Nephron progenitor cell (in vitro differentiated cells): ENCODE measurements around the gene GALNT3.
A peak's percentile ranks its signal among the peaks of the same experiment; 100 is the strongest.

ENCODE experiments used
- DNase-seq: peaks from one replicate; pipeline ENCODE4 v3.0.0; 2021
- H3K27ac Mint-ChIP-seq: 2 replicates; pipeline ENCODE4 v1.8.0; 2021; ENCODE audit warnings: mild to moderate bottlenecking, moderate library complexity, mixed read lengths
- H3K27me3 Mint-ChIP-seq: 2 replicates; pipeline ENCODE4 v1.8.0; 2021; ENCODE audit warnings: mild to moderate bottlenecking, low read depth, mixed read lengths; ENCODE audit not compliant: poor library complexity
- H3K36me3 Mint-ChIP-seq: 2 replicates; pipeline ENCODE4 v1.8.0; 2021; ENCODE audit warnings: low read depth, mixed read lengths
- H3K4me1 Mint-ChIP-seq: 2 replicates; pipeline ENCODE4 v1.8.0; 2021; ENCODE audit warnings: mixed read lengths
- H3K4me3 Mint-ChIP-seq: 2 replicates; pipeline ENCODE4 v1.8.0; 2021; ENCODE audit warnings: mild to moderate bottlenecking, moderate library complexity, mixed read lengths
- H3K9me3 Mint-ChIP-seq: 2 replicates; pipeline ENCODE4 v1.8.0; 2021; ENCODE audit warnings: mild to moderate bottlenecking, moderate library complexity, mixed read lengths
- CTCF ChIP-seq: fragments of 200-600 bp; sonication (generic); IDR thresholded peaks from 2 replicates; pipeline ENCODE4 v1.5.0; 2021; ENCODE audit warnings: antibody characterized with exemption

The GALNT3 gene

GRCh38 chr2:165776013-165776412 lies 18.0 kb downstream of the GALNT3 start:
- Mint-ChIP-seq H3K4me1 (no peaks in the 10 kb centered on the region), H3K4me3 (no peak overlapping the region), H3K36me3 (peaks cover 5% of the 10 kb centered on the region), H3K9me3 (peaks cover 23% of the 10 kb centered on the region), H3K27me3 (no peaks in the 10 kb centered on the region), H3K27ac (no peak overlapping the region)
- no peak for DNase-seq
- TF ChIP-seq CTCF: no peak

GRCh38 chr2:165773684-165774083 lies 20.4 kb downstream of the GALNT3 start:
- H3K36me3 Mint-ChIP-seq: no peaks in the 10 kb centered on the region
- no peak for TF ChIP-seq CTCF

GRCh38 chr2:165772183-165772582 lies 21.9 kb downstream of the GALNT3 start:
- DNase-seq: no peak
- no peak overlapping the region for H3K4me3 Mint-ChIP-seq
- TF ChIP-seq CTCF: no peak
- no peaks in the 10 kb centered on the region for H3K9me3 Mint-ChIP-seq
- no peak overlapping the region for H3K27ac Mint-ChIP-seq
- H3K36me3 Mint-ChIP-seq: no peaks in the 10 kb centered on the region
- no peaks in the 10 kb centered on the region for H3K4me1 Mint-ChIP-seq
- no peaks in the 10 kb centered on the region for H3K27me3 Mint-ChIP-seq

More at GRCh38 chr2:165773684-165774083, 20.4 kb downstream of the GALNT3 start:
- no peaks in the 10 kb centered on the region for H3K27me3 Mint-ChIP-seq
- peaks cover 7% of the 10 kb centered on the region for H3K9me3 Mint-ChIP-seq
- DNase-seq: no peak
- H3K27ac Mint-ChIP-seq: no peak overlapping the region
- H3K4me1 Mint-ChIP-seq: no peaks in the 10 kb centered on the region
- no peak overlapping the region for H3K4me3 Mint-ChIP-seq

GRCh38 chr2:165766326-165766927 lies 27.6 kb downstream of the GALNT3 start:
- H3K36me3 Mint-ChIP-seq: no peaks in the 10 kb centered on the region

GRCh38 chr2:165762723-165763122 lies 31.3 kb downstream of the GALNT3 start:
- no peak overlapping the region for H3K4me3 Mint-ChIP-seq
- H3K9me3 Mint-ChIP-seq: no peaks in the 10 kb centered on the region
- H3K36me3 Mint-ChIP-seq: no peaks in the 10 kb centered on the region
- no peaks in the 10 kb centered on the region for H3K27me3 Mint-ChIP-seq
- H3K27ac Mint-ChIP-seq: peak overlapping the region; percentile 51
- no peak for DNase-seq
- peaks cover 5% of the 10 kb centered on the region for H3K4me1 Mint-ChIP-seq
- TF ChIP-seq CTCF: no peak

More at GRCh38 chr2:165766326-165766927, 27.6 kb downstream of the GALNT3 start:
- Mint-ChIP-seq H3K27me3 (no peaks in the 10 kb centered on the region), H3K4me1 (peaks cover 5% of the 10 kb centered on the region), H3K4me3 (no peak overlapping the region), H3K27ac (no peak overlapping the region), H3K9me3 (no peaks in the 10 kb centered on the region)
- no peak for DNase-seq
- TF ChIP-seq CTCF: no peak

- Mint-ChIP-seq H3K36me3 (no peaks in the 10 kb centered on the region), H3K4me1 (peaks cover 1% of the 10 kb centered on the region), H3K27ac (no peak overlapping the region), H3K9me3 (no peaks in the 10 kb centered on the region), H3K27me3 (no peaks in the 10 kb centered on the region), H3K4me3 (no peak overlapping the region)
- no peak for TF ChIP-seq CTCF
- DNase-seq: no peak
Observed at GRCh38 chr2:165757906-165758675, 36.0 kb downstream of the GALNT3 start.
